Stimulated activated memory B cell treated with anti-CD40 and anti-IgM and Interleukin-4, amounts not matched to agents 10 μg/mL and 1 μg/mL and 100 μg/mL, for 72 hours (primary cell): ENCODE measurements around the gene CPA4.
"Not testable (repeated sequence)": the region's sequence is repeated elsewhere in the genome, so short reads cannot be mapped to it uniquely, and the experiment has no call there.

Source experiments
- ATAC-seq: fragments of 150-1000 bp; cut with Tn5 transposase; 2 replicates; pipeline ENCODE4 v1.10.0; 2021
- H3K27ac Mint-ChIP-seq: one replicate; pipeline ENCODE4 v1.8.0; 2022; ENCODE audit warnings: mild to moderate bottlenecking, mixed read lengths
- H3K27me3 Mint-ChIP-seq: one replicate; pipeline ENCODE4 v1.8.0; 2022; ENCODE audit warnings: mixed read lengths
- H3K36me3 Mint-ChIP-seq: one replicate; pipeline ENCODE4 v1.8.0; 2022; ENCODE audit warnings: mixed read lengths
- H3K4me1 Mint-ChIP-seq: one replicate; pipeline ENCODE4 v1.8.0; 2022; ENCODE audit warnings: mixed read lengths
- H3K4me3 Mint-ChIP-seq: one replicate; pipeline ENCODE4 v1.8.0; 2022; ENCODE audit warnings: mild to moderate bottlenecking, moderate library complexity, mixed read lengths
- H3K9me3 Mint-ChIP-seq: one replicate; pipeline ENCODE4 v1.8.0; 2022; ENCODE audit warnings: mixed read lengths

CPA4 gene

GRCh38 chr7:130303982-130304381 is 11.0 kb downstream of the CPA4 start:
- ATAC-seq = no peak
- no peaks in the 10 kb centered on the region for H3K4me1 Mint-ChIP-seq
- peaks cover 48% of the 10 kb centered on the region for H3K27me3 Mint-ChIP-seq
- H3K4me3 Mint-ChIP-seq = no peak overlapping the region
- no peaks in the 10 kb centered on the region for H3K9me3 Mint-ChIP-seq
- no peaks in the 10 kb centered on the region for H3K36me3 Mint-ChIP-seq
- no peak overlapping the region for H3K27ac Mint-ChIP-seq

GRCh38 chr7:130304878-130305277 is 11.9 kb downstream of the CPA4 start:
- Mint-ChIP-seq H3K27ac (no peak overlapping the region), H3K9me3 (no peaks in the 10 kb centered on the region), H3K27me3 (peaks cover 45% of the 10 kb centered on the region), H3K4me1 (no peaks in the 10 kb centered on the region), H3K36me3 (no peaks in the 10 kb centered on the region), H3K4me3 (no peak overlapping the region)
- no peak for ATAC-seq

- Mint-ChIP-seq H3K9me3 (no peaks in the 10 kb centered on the region), H3K27ac (no peak overlapping the region)
Measured at GRCh38 chr7:130305433-130306042, 12.6 kb downstream of the CPA4 start.

GRCh38 chr7:130309986-130310385 is 17.0 kb downstream of the CPA4 start:
- H3K4me3 Mint-ChIP-seq = no peak overlapping the region
- no peaks in the 10 kb centered on the region for H3K9me3 Mint-ChIP-seq
- peaks cover 10% of the 10 kb centered on the region for H3K27me3 Mint-ChIP-seq
- H3K36me3 Mint-ChIP-seq = no peaks in the 10 kb centered on the region
- ATAC-seq = peak; percentile 64
- H3K27ac Mint-ChIP-seq = no peak overlapping the region
- no peaks in the 10 kb centered on the region for H3K4me1 Mint-ChIP-seq

More at GRCh38 chr7:130305433-130306042, 12.6 kb downstream of the CPA4 start:
- no peak for ATAC-seq
- no peaks in the 10 kb centered on the region for H3K36me3 Mint-ChIP-seq
- H3K4me1 Mint-ChIP-seq = no peaks in the 10 kb centered on the region
- peaks cover 38% of the 10 kb centered on the region for H3K27me3 Mint-ChIP-seq
- H3K4me3 Mint-ChIP-seq = no peak overlapping the region

- Mint-ChIP-seq H3K27me3 (no peaks in the 10 kb centered on the region), H3K27ac (no peak overlapping the region)
Measured at GRCh38 chr7:130314305-130314704, 21.3 kb downstream of the CPA4 start.

GRCh38 chr7:130319541-130319940 is 26.6 kb downstream of the CPA4 start:
- Mint-ChIP-seq H3K4me1 (no peaks in the 10 kb centered on the region), H3K4me3 (no peak overlapping the region)
- no peak for ATAC-seq

More at GRCh38 chr7:130314305-130314704, 21.3 kb downstream of the CPA4 start:
- no peak for ATAC-seq
- H3K36me3 Mint-ChIP-seq = no peaks in the 10 kb centered on the region
- no peak overlapping the region for H3K4me3 Mint-ChIP-seq
- no peaks in the 10 kb centered on the region for H3K9me3 Mint-ChIP-seq
- no peaks in the 10 kb centered on the region for H3K4me1 Mint-ChIP-seq

GRCh38 chr7:130321542-130322229 is 28.7 kb downstream of the CPA4 start:
- not testable (repeated sequence) for H3K9me3 Mint-ChIP-seq, H3K4me1 Mint-ChIP-seq, H3K36me3 Mint-ChIP-seq, H3K4me3 Mint-ChIP-seq, H3K27me3 Mint-ChIP-seq, ATAC-seq, H3K27ac Mint-ChIP-seq

More at GRCh38 chr7:130319541-130319940, 26.6 kb downstream of the CPA4 start:
- Mint-ChIP-seq H3K9me3 (no peaks in the 10 kb centered on the region), H3K27ac (no peak overlapping the region), H3K36me3 (no peaks in the 10 kb centered on the region), H3K27me3 (no peaks in the 10 kb centered on the region)

GRCh38 chr7:130322615-130323014 is 29.7 kb downstream of the CPA4 start:
- Mint-ChIP-seq H3K4me1 (no peaks in the 10 kb centered on the region), H3K9me3 (no peaks in the 10 kb centered on the region), H3K27ac (no peak overlapping the region), H3K27me3 (no peaks in the 10 kb centered on the region), H3K36me3 (no peaks in the 10 kb centered on the region), H3K4me3 (no peak overlapping the region)
- ATAC-seq = no peak

GRCh38 chr7:130324306-130324943 is 31.5 kb downstream of the CPA4 start:
- Mint-ChIP-seq H3K9me3 (no peaks in the 10 kb centered on the region), H3K4me3 (no peak overlapping the region), H3K27me3 (no peaks in the 10 kb centered on the region)

GRCh38 chr7:130329681-130330080 is 36.7 kb downstream of the CPA4 start:
- ATAC-seq = no peak
- Mint-ChIP-seq H3K9me3 (no peaks in the 10 kb centered on the region), H3K27ac (no peak overlapping the region), H3K36me3 (no peaks in the 10 kb centered on the region), H3K4me1 (no peaks in the 10 kb centered on the region), H3K27me3 (peaks cover 2% of the 10 kb centered on the region), H3K4me3 (no peak overlapping the region)

More at GRCh38 chr7:130324306-130324943, 31.5 kb downstream of the CPA4 start:
- no peak for ATAC-seq
- H3K36me3 Mint-ChIP-seq = no peaks in the 10 kb centered on the region
- H3K4me1 Mint-ChIP-seq = no peaks in the 10 kb centered on the region
- no peak overlapping the region for H3K27ac Mint-ChIP-seq

- no peak for ATAC-seq
- H3K36me3 Mint-ChIP-seq = no peaks in the 10 kb centered on the region
- H3K27me3 Mint-ChIP-seq = peaks cover 12% of the 10 kb centered on the region
- no peak overlapping the region for H3K27ac Mint-ChIP-seq
- H3K4me1 Mint-ChIP-seq = no peaks in the 10 kb centered on the region
- no peak overlapping the region for H3K4me3 Mint-ChIP-seq
- no peaks in the 10 kb centered on the region for H3K9me3 Mint-ChIP-seq
Measured at GRCh38 chr7:130332259-130333053, 39.5 kb downstream of the CPA4 start.

GRCh38 chr7:130333832-130334231 is 40.9 kb downstream of the CPA4 start:
- Mint-ChIP-seq H3K9me3 (no peaks in the 10 kb centered on the region), H3K4me1 (no peaks in the 10 kb centered on the region), H3K4me3 (no peak overlapping the region), H3K27ac (no peak overlapping the region), H3K36me3 (no peaks in the 10 kb centered on the region), H3K27me3 (peaks cover 12% of the 10 kb centered on the region)
- ATAC-seq = no peak

- ATAC-seq = no peak
- Mint-ChIP-seq H3K9me3 (no peaks in the 10 kb centered on the region), H3K27me3 (peaks cover 12% of the 10 kb centered on the region), H3K36me3 (no peaks in the 10 kb centered on the region), H3K4me3 (no peak overlapping the region), H3K27ac (no peak overlapping the region), H3K4me1 (no peaks in the 10 kb centered on the region)
Measured at GRCh38 chr7:130334274-130334673, 41.3 kb downstream of the CPA4 start.

- Mint-ChIP-seq H3K27me3 (peaks cover 12% of the 10 kb centered on the region), H3K4me3 (no peak overlapping the region), H3K27ac (no peak overlapping the region), H3K9me3 (peaks cover 2% of the 10 kb centered on the region), H3K36me3 (no peaks in the 10 kb centered on the region), H3K4me1 (no peaks in the 10 kb centered on the region)
- peak; percentile 20 for ATAC-seq
Measured at GRCh38 chr7:130337410-130337971, 44.5 kb downstream of the CPA4 start.

- peaks cover 12% of the 10 kb centered on the region for H3K27me3 Mint-ChIP-seq
- H3K36me3 Mint-ChIP-seq = no peaks in the 10 kb centered on the region
- no peak overlapping the region for H3K27ac Mint-ChIP-seq
- no peak for ATAC-seq
- H3K4me1 Mint-ChIP-seq = no peaks in the 10 kb centered on the region
- H3K4me3 Mint-ChIP-seq = no peak overlapping the region
- H3K9me3 Mint-ChIP-seq = peaks cover 3% of the 10 kb centered on the region
Measured at GRCh38 chr7:130338233-130338632, 45.3 kb downstream of the CPA4 start.
